Vagina (tissue), 2 donors: ENCODE results near the gene MTERF2.

Source experiments
- CTCF ChIP-seq, 3 experiments: fragments of 450-650 bp in 2 of 3; fragments of 200-600 bp in 1 of 3; sonication (generic) in 1 of 3; IDR thresholded peaks; one replicate each; pipeline ENCODE4 v1.5.1; 2017 to 2019; ENCODE audit warnings: antibody characterized with exemption in 3 of 3, mild to moderate bottlenecking in 2 of 3, moderate library complexity in 2 of 3
- POLR2AphosphoS5 ChIP-seq, 2 donors: sonication (generic); formaldehyde crosslinking; IDR thresholded peaks; one replicate each; pipeline ENCODE4 v1.9.0; 2017; ENCODE audit warnings: antibody characterized with exemption in 2 of 2, mild to moderate bottlenecking in 2 of 2, low read depth in 1 of 2; ENCODE audit not compliant: insufficient read depth in 1 of 2

- TF ChIP-seq CTCF (IDR thresholded peaks at IDR 0.05): no peak
- no peak for TF ChIP-seq POLR2AphosphoS5 (IDR thresholded peaks at IDR 0.05; ENCODE audit: insufficient read depth in 1 of 2, low read depth in 1 of 2)
Measured at GRCh38 chr12:106994579-106995220, 7.8 kb upstream of the MTERF2 start.
